Trophoblast cell (in vitro differentiated cells and primary cell): ENCODE data around the gene TPRG1.

Experiments used
- DNase-seq, 2 donors: peaks; one replicate each; pipeline ENCODE4 v3.0.0-alpha.2; 2016
- H2AFZ ChIP-seq: 2 replicates; pipeline ENCODE4 v1.6.1; 2013; ENCODE audit warnings: low read length, moderate library complexity, mild to moderate bottlenecking; ENCODE audit not compliant: insufficient read depth, poor library complexity
- H2AK5ac ChIP-seq: 2 replicates; pipeline ENCODE4 v1.6.1; 2013; ENCODE audit warnings: mild to moderate bottlenecking, low read length
- H2BK120ac ChIP-seq: 2 replicates; pipeline ENCODE4 v1.6.1; 2013; ENCODE audit warnings: low read length, mild to moderate bottlenecking, moderate library complexity; ENCODE audit not compliant: insufficient read depth, poor library complexity
- H2BK12ac ChIP-seq: 2 replicates; pipeline ENCODE4 v1.6.1; 2013; ENCODE audit warnings: mild to moderate bottlenecking, low read length, moderate library complexity
- H2BK5ac ChIP-seq: 2 replicates; pipeline ENCODE4 v1.6.1; 2013; ENCODE audit warnings: low read length, low read depth, moderate library complexity, mild to moderate bottlenecking; ENCODE audit not compliant: poor library complexity
- H3K14ac ChIP-seq: 2 replicates; pipeline ENCODE4 v1.6.1; 2013; ENCODE audit warnings: mild to moderate bottlenecking, low read length
- H3K18ac ChIP-seq: 2 replicates; pipeline ENCODE4 v1.6.1; 2013; ENCODE audit warnings: mild to moderate bottlenecking, low read length
- H3K23ac ChIP-seq: 2 replicates; pipeline ENCODE4 v1.6.1; 2013; ENCODE audit warnings: low read length
- H3K27ac ChIP-seq: 2 replicates; pipeline ENCODE4 v1.5.1; 2013; ENCODE audit warnings: low read depth, mild to moderate bottlenecking, inconsistent platforms, low read length, moderate library complexity
- H3K27me3 ChIP-seq: 2 replicates; pipeline ENCODE4 v1.6.1; 2013; ENCODE audit warnings: inconsistent platforms, mild to moderate bottlenecking, low read length, moderate library complexity; ENCODE audit not compliant: insufficient read depth
- H3K36me3 ChIP-seq, 2 experiments: 1 replicate in 1 of 2; 2 replicates in 1 of 2; pipeline ENCODE4 v1.6.1; 2013; ENCODE audit warnings: low read length in 2 of 2, mild to moderate bottlenecking in 2 of 2, moderate library complexity in 1 of 2; ENCODE audit not compliant: insufficient read depth in 2 of 2, control insufficient read depth in 1 of 2
- H3K4ac ChIP-seq: 2 replicates; pipeline ENCODE4 v1.6.1; 2013; ENCODE audit warnings: low read depth, mild to moderate bottlenecking, low read length, moderate library complexity
- H3K4me1 ChIP-seq, 2 experiments: 1 replicate in 1 of 2; 2 replicates in 1 of 2; pipeline ENCODE4 v1.6.1; 2013; ENCODE audit warnings: low read length in 2 of 2, mild to moderate bottlenecking in 2 of 2, moderate library complexity in 1 of 2; ENCODE audit not compliant: insufficient read depth in 2 of 2, control insufficient read depth in 1 of 2
- H3K4me2 ChIP-seq: 2 replicates; pipeline ENCODE4 v1.6.1; 2013; ENCODE audit warnings: inconsistent platforms, mild to moderate bottlenecking, low read length, moderate library complexity
- H3K4me3 ChIP-seq: 2 replicates; pipeline ENCODE4 v1.5.1; 2013; ENCODE audit warnings: mild to moderate bottlenecking, low read depth, low read length, inconsistent platforms
- H3K79me1 ChIP-seq: one replicate; pipeline ENCODE4 v1.6.1; 2013; ENCODE audit warnings: low read length
- H3K79me2 ChIP-seq: 2 replicates; pipeline ENCODE4 v1.6.1; 2013; ENCODE audit warnings: low read length, mild to moderate bottlenecking; ENCODE audit not compliant: control insufficient read depth, insufficient read depth, poor library complexity
- H3K9ac ChIP-seq: 2 replicates; pipeline ENCODE4 v1.6.1; 2013; ENCODE audit warnings: mild to moderate bottlenecking, low read length
- H3K9me3 ChIP-seq: 2 replicates; pipeline ENCODE4 v1.6.1; 2013; ENCODE audit warnings: low read depth, mild to moderate bottlenecking, control low read depth, inconsistent platforms, low read length; ENCODE audit not compliant: insufficient read depth
- H4K12ac ChIP-seq: 2 replicates; pipeline ENCODE4 v1.6.1; 2013; ENCODE audit warnings: low read depth, mild to moderate bottlenecking, low read length, moderate library complexity
- H4K8ac ChIP-seq: 2 replicates; pipeline ENCODE4 v1.6.1; 2013; ENCODE audit warnings: low read depth, mild to moderate bottlenecking, low read length, moderate library complexity
- H4K91ac ChIP-seq: one replicate; pipeline ENCODE4 v1.6.1; 2013; ENCODE audit warnings: low read depth, mild to moderate bottlenecking, low read length, moderate library complexity
- WGBS: extraction: QIAGEN DNeasy Blood & Tissue Kit; methylation state at CpG from one replicate; pipeline ENCODE4 v1.1.7; 2013; ENCODE audit warnings: missing lambda C conversion rate; ENCODE audit not compliant: insufficient read length, insufficient coverage; ENCODE audit errors: extremely low coverage; 5-methylcytosine and 5-hydroxymethylcytosine counted together

The TPRG1 gene

GRCh38 chr3:189165092-189165612 lies 6.6 kb upstream of the TPRG1 start:
- H4K8ac ChIP-seq, result no peak overlapping the region
- H3K4ac ChIP-seq, result no peak overlapping the region
- no peaks in the 10 kb centered on the region for H3K79me1 ChIP-seq
- no peaks in the 10 kb centered on the region for H3K27me3 ChIP-seq
- H2BK12ac ChIP-seq, result no peak overlapping the region
- H2BK120ac ChIP-seq, result no peak overlapping the region
- H3K9me3 ChIP-seq, result no peaks in the 10 kb centered on the region
- peak in 1 of 2 donors; percentile 49 for DNase-seq
- no peak overlapping the region for H2AFZ ChIP-seq
- H4K12ac ChIP-seq, result no peak overlapping the region
- H2BK5ac ChIP-seq, result no peak overlapping the region
- no peak overlapping the region for H4K91ac ChIP-seq
- H3K14ac ChIP-seq, result no peak overlapping the region
- H3K4me1 ChIP-seq, result no peaks in the 10 kb centered on the region
- no CpG with 5 or more reads among the region's 6 CpGs for whole genome bisulfite sequencing
- no peaks in the 10 kb centered on the region for H3K79me2 ChIP-seq
- no peak overlapping the region for H3K23ac ChIP-seq
- no peak overlapping the region for H3K27ac ChIP-seq
- H3K18ac ChIP-seq, result no peak overlapping the region
- no peak overlapping the region for H3K9ac ChIP-seq
- no peaks in the 10 kb centered on the region for H3K36me3 ChIP-seq
- no peak overlapping the region for H3K4me3 ChIP-seq
- H2AK5ac ChIP-seq, result no peak overlapping the region
- H3K4me2 ChIP-seq, result no peak overlapping the region

GRCh38 chr3:189166321-189166720 lies 5.5 kb upstream of the TPRG1 start:
- Histone ChIP-seq H3K36me3 (no peaks in the 10 kb centered on the region), H3K23ac (no peak overlapping the region), H2BK120ac (no peak overlapping the region), H4K12ac (no peak overlapping the region), H3K4ac (no peak overlapping the region), H3K4me3 (no peak overlapping the region), H3K14ac (no peak overlapping the region), H3K4me2 (no peak overlapping the region), H3K27me3 (no peaks in the 10 kb centered on the region), H4K8ac (no peak overlapping the region), H2AK5ac (no peak overlapping the region), H2BK12ac (no peak overlapping the region), H2BK5ac (no peak overlapping the region), H3K18ac (no peak overlapping the region), H2AFZ (no peak overlapping the region), H3K4me1 (no peaks in the 10 kb centered on the region), H3K79me1 (no peaks in the 10 kb centered on the region), H3K27ac (no peak overlapping the region), H3K9me3 (no peaks in the 10 kb centered on the region), H3K9ac (no peak overlapping the region), H4K91ac (no peak overlapping the region), H3K79me2 (no peaks in the 10 kb centered on the region)
- DNase-seq, result peak in 1 of 2 donors; percentile 46
- WGBS, result no CpG with 5 or more reads among the region's 5 CpGs

DNA sequence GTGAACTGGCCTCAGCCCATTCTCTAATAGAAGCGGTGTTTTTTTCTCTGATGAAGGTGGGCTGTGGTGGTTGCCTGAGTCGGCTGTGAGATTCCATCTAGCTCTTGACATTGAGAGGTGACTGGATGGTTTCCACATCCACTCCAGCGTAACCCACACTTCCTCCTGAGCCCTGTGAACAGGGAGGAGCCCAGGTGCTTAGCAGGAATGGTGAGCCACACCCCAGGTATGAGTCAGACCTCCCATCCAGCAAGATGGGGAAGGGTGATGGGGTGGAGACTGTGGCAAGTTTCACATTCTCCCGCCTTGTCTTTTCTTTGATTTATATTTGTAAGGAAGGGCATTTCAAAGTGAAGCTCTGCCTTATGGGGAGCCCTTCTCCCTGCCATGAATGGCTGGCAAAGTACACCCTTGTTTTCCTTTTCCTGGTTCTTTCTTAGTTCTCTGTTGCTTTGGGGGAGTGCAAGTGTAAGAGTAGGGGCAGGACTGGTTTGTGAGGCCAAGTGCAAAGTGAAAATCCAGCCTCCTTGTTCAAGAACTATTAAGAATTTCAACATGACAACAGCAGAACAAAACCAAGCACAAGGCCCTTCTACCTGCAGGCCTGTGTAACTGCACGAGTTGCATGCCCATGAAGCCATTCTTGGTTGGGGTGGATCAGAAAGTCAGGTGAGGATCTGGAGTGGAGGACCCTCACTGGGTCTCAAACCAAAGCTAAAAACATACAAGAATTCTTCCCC lies 4.6 kb upstream of the TPRG1 start:
- H2BK120ac ChIP-seq, result no peak overlapping the region
- no peaks in the 10 kb centered on the region for H3K79me2 ChIP-seq
- no peak overlapping the region for H4K12ac ChIP-seq
- no peak overlapping the region for H2BK5ac ChIP-seq
- H3K23ac ChIP-seq, result no peak overlapping the region
- H3K36me3 ChIP-seq, result no peaks in the 10 kb centered on the region
- H3K9ac ChIP-seq, result no peak overlapping the region
- H3K4ac ChIP-seq, result no peak overlapping the region
- H3K14ac ChIP-seq, result no peak overlapping the region
- no CpG with 5 or more reads among the region's 5 CpGs for WGBS
- H3K27ac ChIP-seq, result no peak overlapping the region
- H2AK5ac ChIP-seq, result no peak overlapping the region
- H3K4me3 ChIP-seq, result no peak overlapping the region
- no peak overlapping the region for H3K18ac ChIP-seq
- no peak overlapping the region for H2BK12ac ChIP-seq
- no peaks in the 10 kb centered on the region for H3K27me3 ChIP-seq
- H4K8ac ChIP-seq, result no peak overlapping the region
- no peak overlapping the region for H4K91ac ChIP-seq
- H3K9me3 ChIP-seq, result no peaks in the 10 kb centered on the region
- no peaks in the 10 kb centered on the region for H3K79me1 ChIP-seq
- peak in 1 of 2 donors; percentile 48 for DNase-seq
- H2AFZ ChIP-seq, result no peak overlapping the region
- no peak overlapping the region for H3K4me2 ChIP-seq
- no peaks in the 10 kb centered on the region for H3K4me1 ChIP-seq

GRCh38 chr3:189168711-189169110 lies 3.1 kb upstream of the TPRG1 start:
- Histone ChIP-seq H3K4ac (no peak overlapping the region), H3K4me1 (no peaks in the 10 kb centered on the region), H3K14ac (no peak overlapping the region), H4K12ac (no peak overlapping the region), H3K27me3 (no peaks in the 10 kb centered on the region), H2AFZ (no peak overlapping the region), H4K8ac (no peak overlapping the region), H3K4me2 (no peak overlapping the region), H3K79me2 (no peaks in the 10 kb centered on the region), H3K27ac (no peak overlapping the region), H4K91ac (no peak overlapping the region), H2BK5ac (no peak overlapping the region), H3K79me1 (no peaks in the 10 kb centered on the region), H3K18ac (no peak overlapping the region), H3K9me3 (no peaks in the 10 kb centered on the region), H2BK12ac (no peak overlapping the region), H2AK5ac (no peak overlapping the region), H3K9ac (no peak overlapping the region), H3K23ac (no peak overlapping the region), H3K4me3 (no peak overlapping the region), H3K36me3 (no peaks in the 10 kb centered on the region), H2BK120ac (no peak overlapping the region)
- no CpG with 5 or more reads among the region's 1 CpG for WGBS
- no peak for DNase-seq
